ENCODE data around the gene UBA1.

Gene UBA1

GRCh38 chrX:47189906-47190305 is 3.7 kb upstream of the UBA1 start:
- no peak for DNase-seq (ENCODE audit: low spot score)

- peak; percentile 92 for DNase-seq (ENCODE audit: low spot score)
Measured at GRCh38 chrX:47190445-47191269, 3.0 kb upstream of the UBA1 start.

- no peak for DNase-seq (ENCODE audit: low spot score)
Measured at GRCh38 chrX:47191331-47191730, 2.3 kb upstream of the UBA1 start.

- no peak for DNase-seq (ENCODE audit: low spot score)
Measured at GRCh38 chrX:47191806-47192401, 1.7 kb upstream of the UBA1 start.

GRCh38 chrX:47194194-47194787 is 662 bp downstream of the UBA1 start:
- no peak for DNase-seq (ENCODE audit: low spot score)

- DNase-seq (ENCODE audit: low spot score), result no peak
Measured at GRCh38 chrX:47196098-47196497, 2.5 kb downstream of the UBA1 start.

- DNase-seq (ENCODE audit: low spot score), result no peak
Measured at GRCh38 chrX:47197526-47197925, 3.9 kb downstream of the UBA1 start.

- DNase-seq (ENCODE audit: low spot score), result no peak
Measured at GRCh38 chrX:47198026-47198686, 4.5 kb downstream of the UBA1 start.

GRCh38 chrX:47198687-47199080 is 5.1 kb downstream of the UBA1 start:
- DNase-seq (ENCODE audit: low spot score), result no peak

- DNase-seq (ENCODE audit: low spot score), result no peak
Measured at GRCh38 chrX:47199286-47199685, 5.7 kb downstream of the UBA1 start.

GRCh38 chrX:47200385-47201150 is 6.9 kb downstream of the UBA1 start:
- DNase-seq (ENCODE audit: low spot score), result peak; percentile 58

GRCh38 chrX:47201345-47201944 is 7.8 kb downstream of the UBA1 start:
- DNase-seq (ENCODE audit: low spot score), result no peak

GRCh38 chrX:47202316-47202715 is 8.7 kb downstream of the UBA1 start:
- no peak for DNase-seq (ENCODE audit: low spot score)

GRCh38 chrX:47202877-47203276 is 9.2 kb downstream of the UBA1 start:
- no peak for DNase-seq (ENCODE audit: low spot score)

- DNase-seq (ENCODE audit: low spot score), result no peak
Measured at GRCh38 chrX:47204970-47205369, 11.3 kb downstream of the UBA1 start.

- DNase-seq (ENCODE audit: low spot score), result no peak
Measured at GRCh38 chrX:47206316-47206715, 12.7 kb downstream of the UBA1 start.

GRCh38 chrX:47208108-47208507 is 14.5 kb downstream of the UBA1 start:
- no peak for DNase-seq (ENCODE audit: low spot score)

GRCh38 chrX:47209508-47210238 is 16.0 kb downstream of the UBA1 start:
- DNase-seq (ENCODE audit: low spot score), result no peak

- DNase-seq (ENCODE audit: low spot score), result no peak
Measured at GRCh38 chrX:47210661-47211425, 17.2 kb downstream of the UBA1 start.

Data from AG08396 (cell line).